AG04450 (cell line): ENCODE measurements around the gene PRR5L. TPM values are rescaled to one million over a fixed set of nuclear protein-coding genes. Genes with fewer than 3 reads are reported as not detected.
"Not testable (repeated sequence)": the region's sequence is repeated elsewhere in the genome, so short reads cannot be mapped to it uniquely, and the experiment has no call there.

Experiments used
- CTCF ChIA-PET: fragments of 300-600, 350-600 bp; formaldehyde crosslinking; extraction: SDS; loops from one replicate; lab custom pipeline; 2022; ENCODE audit warnings: antibody characterized with exemption, inconsistent platforms; lab: Charles Lee
- POLR2A ChIA-PET: fragments of 350-600 bp; formaldehyde crosslinking; extraction: SDS; loops from one replicate; lab custom pipeline; 2021; ENCODE audit warnings: antibody characterized with exemption, inconsistent platforms; lab: Yijun Ruan, JAX
- DNase-seq: peaks from one replicate; pipeline ENCODE4 v3.0.0-alpha.2; 2011; ENCODE audit warnings: low read depth, low spot score
- H3K27ac ChIP-seq: one replicate; pipeline ENCODE4 v1.5.1; 2012; ENCODE audit warnings: low read depth, low read length, control low read depth
- H3K27me3 ChIP-seq: one replicate; pipeline ENCODE4 v1.6.0; 2012; ENCODE audit warnings: low read length; ENCODE audit not compliant: control insufficient read depth, insufficient read depth
- H3K4me3 ChIP-seq: 2 replicates; pipeline ENCODE4 v1.5.1; 2011; ENCODE audit warnings: mild to moderate bottlenecking, low read depth, low read length, control low read depth
- H3K9me3 ChIP-seq: 2 replicates; pipeline ENCODE4 v1.5.1; 2012; ENCODE audit warnings: low read length; ENCODE audit not compliant: control insufficient read depth, insufficient read depth
- polyA plus RNA-seq: library from polyadenylated mRNA; depleted of rRNA; stranded (reverse); fragments of >200 nt; gene quantifications from 2 replicates; pipeline ENCODE4 v1.2.3, GENCODE V29; 2011
- TF ChIP-seq, protein P1 (sequence below): IDR thresholded peaks from 2 replicates; pipeline ENCODE4 v1.5.1; 2011; ENCODE audit warnings: low read depth, low read length, control low read depth, inconsistent platforms

The PRR5L gene
- polyA plus RNA-seq, 1 experiment = 3.4 TPM

GRCh38 chr11:36312611-36313472 is 16.8 kb downstream of the PRR5L start:
- DNase-seq = peak; percentile 69
- H3K9me3 ChIP-seq = no peaks in the 10 kb centered on the region
- no peak overlapping the region for H3K4me3 ChIP-seq
- TF ChIP-seq, protein P1, sequence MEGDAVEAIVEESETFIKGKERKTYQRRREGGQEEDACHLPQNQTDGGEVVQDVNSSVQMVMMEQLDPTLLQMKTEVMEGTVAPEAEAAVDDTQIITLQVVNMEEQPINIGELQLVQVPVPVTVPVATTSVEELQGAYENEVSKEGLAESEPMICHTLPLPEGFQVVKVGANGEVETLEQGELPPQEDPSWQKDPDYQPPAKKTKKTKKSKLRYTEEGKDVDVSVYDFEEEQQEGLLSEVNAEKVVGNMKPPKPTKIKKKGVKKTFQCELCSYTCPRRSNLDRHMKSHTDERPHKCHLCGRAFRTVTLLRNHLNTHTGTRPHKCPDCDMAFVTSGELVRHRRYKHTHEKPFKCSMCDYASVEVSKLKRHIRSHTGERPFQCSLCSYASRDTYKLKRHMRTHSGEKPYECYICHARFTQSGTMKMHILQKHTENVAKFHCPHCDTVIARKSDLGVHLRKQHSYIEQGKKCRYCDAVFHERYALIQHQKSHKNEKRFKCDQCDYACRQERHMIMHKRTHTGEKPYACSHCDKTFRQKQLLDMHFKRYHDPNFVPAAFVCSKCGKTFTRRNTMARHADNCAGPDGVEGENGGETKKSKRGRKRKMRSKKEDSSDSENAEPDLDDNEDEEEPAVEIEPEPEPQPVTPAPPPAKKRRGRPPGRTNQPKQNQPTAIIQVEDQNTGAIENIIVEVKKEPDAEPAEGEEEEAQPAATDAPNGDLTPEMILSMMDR = no peak
- POLR2A ChIA-PET = interaction anchor here (0.8 kb wide), 1 partner anchor 151 kb away, joined by 3 read pairs; no protein-coding TSS in a partner anchor
- CTCF ChIA-PET = interaction anchor here (2.8 kb wide), 1 partner anchor 166 kb away, joined by 9 read pairs; no protein-coding TSS in a partner anchor
- H3K27me3 ChIP-seq = peaks cover 10% of the 10 kb centered on the region
- no peak overlapping the region for H3K27ac ChIP-seq

- Histone ChIP-seq H3K9me3 (no peaks in the 10 kb centered on the region), H3K4me3 (no peak overlapping the region), H3K27me3 (peaks cover 13% of the 10 kb centered on the region), H3K27ac (no peak overlapping the region)
- TF ChIP-seq, protein P1 = no peak
- DNase-seq = no peak
- ChIA-PET CTCF (no interaction called here), POLR2A (no interaction called here)
These were observed 17.8 kb downstream of the PRR5L start for GRCh38 chr11:36313750-36314433.

GRCh38 chr11:36314434-36314767 is 18.3 kb downstream of the PRR5L start:
- TF ChIP-seq, protein P1 = no peak
- peaks cover 16% of the 10 kb centered on the region for H3K27me3 ChIP-seq
- H3K4me3 ChIP-seq = no peak overlapping the region
- no peaks in the 10 kb centered on the region for H3K9me3 ChIP-seq
- no peak for DNase-seq
- no peak overlapping the region for H3K27ac ChIP-seq
- ChIA-PET CTCF (no interaction called here), POLR2A (no interaction called here)

GRCh38 chr11:36316049-36316448 is 20.0 kb downstream of the PRR5L start:
- POLR2A ChIA-PET = no interaction called here
- TF ChIP-seq, protein P1 = no peak
- no peaks in the 10 kb centered on the region for H3K9me3 ChIP-seq
- peaks cover 16% of the 10 kb centered on the region for H3K27me3 ChIP-seq
- CTCF ChIA-PET = interaction anchor here (0.6 kb wide), 1 partner anchor 9 kb away, joined by 3 read pairs; no protein-coding TSS in a partner anchor
- H3K27ac ChIP-seq = no peak overlapping the region
- H3K4me3 ChIP-seq = no peak overlapping the region
- DNase-seq = no peak

DNA sequence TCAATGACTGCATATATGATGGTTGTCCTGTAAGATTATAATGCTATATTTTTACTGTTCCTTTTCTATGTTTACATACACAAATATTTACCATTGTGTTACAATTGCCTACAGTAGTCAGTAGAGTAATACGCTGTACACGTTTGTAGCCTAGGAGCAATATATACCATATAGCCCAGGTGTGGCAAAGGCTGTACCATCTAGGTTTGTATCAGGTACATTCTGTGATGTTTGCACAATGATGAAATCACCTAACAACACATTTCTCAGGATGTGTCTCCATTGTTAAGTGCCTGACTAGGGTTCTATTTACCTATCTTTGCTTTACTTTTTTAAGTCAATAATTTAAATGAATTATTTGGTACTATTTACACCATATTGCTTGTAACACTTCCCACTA is 21.9 kb downstream of the PRR5L start:
- Histone ChIP-seq H3K9me3 (no peaks in the 10 kb centered on the region), H3K4me3 (no peak overlapping the region), H3K27me3 (peaks cover 16% of the 10 kb centered on the region), H3K27ac (no peak overlapping the region)
- no peak for DNase-seq
- TF ChIP-seq, protein P1 = no peak
- CTCF ChIA-PET = no interaction called here
- POLR2A ChIA-PET = no interaction called here

DNA sequence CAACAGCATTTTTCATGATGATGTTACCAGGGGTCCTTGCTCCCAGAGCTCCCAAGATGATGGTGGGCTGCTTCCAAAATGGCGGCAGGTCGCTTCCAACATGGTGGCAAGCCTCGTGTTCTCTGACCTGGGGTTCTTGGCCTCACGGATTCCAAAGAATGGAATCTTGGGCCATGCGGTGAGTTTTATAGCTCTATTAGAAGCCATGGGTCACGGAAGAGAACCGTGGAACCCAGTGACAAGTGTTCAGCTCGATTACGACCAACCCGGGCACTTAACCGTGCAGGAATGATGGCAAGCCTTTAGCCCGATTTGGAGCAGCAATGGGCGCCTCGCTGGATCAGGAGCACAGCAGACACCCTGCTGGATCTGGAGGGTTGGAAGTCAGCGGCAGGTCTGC is 28.9 kb downstream of the PRR5L start:
- H3K27ac ChIP-seq, POLR2A ChIA-PET, DNase-seq, H3K27me3 ChIP-seq, H3K9me3 ChIP-seq, H3K4me3 ChIP-seq: not testable (repeated sequence)
- CTCF ChIA-PET = interaction anchor here (0.6 to 1.0 kb wide), 2 partner anchors 28 to 154 kb away, joined by 3 read pairs; no protein-coding TSS in a partner anchor

GRCh38 chr11:36325403-36325802 is 29.3 kb downstream of the PRR5L start:
- H3K9me3 ChIP-seq, POLR2A ChIA-PET, H3K4me3 ChIP-seq, H3K27ac ChIP-seq, H3K27me3 ChIP-seq, DNase-seq: not testable (repeated sequence)
- CTCF ChIA-PET = interaction anchor here (0.6 to 1.0 kb wide), 2 partner anchors 29 to 154 kb away, joined by 3 read pairs; no protein-coding TSS in a partner anchor
